ENCODE data around the gene BMS1. TPM values are rescaled to one million over a fixed set of nuclear protein-coding genes. Genes with fewer than 3 reads are reported as not detected.

Gene BMS1
- total and polyA plus RNA-seq, 2 of the 4 experiments (the other 2 are of a cell fraction): 7.5 to 22.9 TPM

- no peak overlapping the region for H2BK20ac ChIP-seq (ENCODE audit: low read depth, low read length)
- no peak overlapping the region for H3K4me2 ChIP-seq (ENCODE audit: low read depth, low read length)
- H2AK9ac ChIP-seq (replicated peaks; ENCODE audit: low read depth, low read length, poor library complexity): no peak overlapping the region
- no peak overlapping the region for H4K5ac ChIP-seq (ENCODE audit: low read depth, low read length)
- WGBS, 2 experiments (ENCODE audit: extremely low coverage in 2 of 2, insufficient read length in 1 of 2): 71% methylated on average over 13 of the region's 30 CpGs; no CpG with 5 or more reads in 1 of the 2 experiments
- no peak overlapping the region for H2AK5ac ChIP-seq (ENCODE audit: low read depth, low read length)
- H2BK120ac ChIP-seq (ENCODE audit: low read depth, low read length): no peak overlapping the region
- no peak overlapping the region for H3K23ac ChIP-seq (ENCODE audit: low read depth, low read length)
- H3K27me3 ChIP-seq (ENCODE audit: control insufficient read depth, insufficient read depth, low read length): no peaks in the 10 kb centered on the region; the same call in 1 of the 2 replicates
- no peak overlapping the region for H3K4ac ChIP-seq (ENCODE audit: low read depth, low read length)
- DNase-seq (no peak), ATAC-seq (ENCODE audit: low read depth) (no peak)
- H2BK5ac ChIP-seq (ENCODE audit: low read depth, low read length, poor library complexity, severe bottlenecking): no peak overlapping the region
- POLR2A ChIA-PET (ENCODE audit: unreplicated experiment): no interaction called here
- H3K79me1 ChIP-seq (ENCODE audit: low read depth in 1 of 2, low read length in 2 of 2): no peaks in the 10 kb centered on the region
- no peak overlapping the region for H3K14ac ChIP-seq (replicated peaks; ENCODE audit: low read depth, low read length)
- no peaks in the 10 kb centered on the region for H3K36me3 ChIP-seq (ENCODE audit: control insufficient read depth, insufficient read depth, low read length)
- H4K91ac ChIP-seq (ENCODE audit: insufficient read depth, low read depth, low read length): no peak overlapping the region
- H3K4me3 ChIP-seq (ENCODE audit: insufficient read depth, low read depth, low read length): no peak overlapping the region
- no peak overlapping the region for H4K8ac ChIP-seq (ENCODE audit: low read depth in 2 of 2, low read length in 2 of 2)
- no peak overlapping the region for H2BK15ac ChIP-seq (ENCODE audit: low read depth, low read length)
- intact Hi-C loops (cut with micrococcal nuclease): no loop called here
- H2AFZ ChIP-seq (replicated peaks; ENCODE audit: low read length, poor library complexity): no peak overlapping the region
- CTCF ChIA-PET: no interaction called here
- H3K18ac ChIP-seq (ENCODE audit: low read depth, low read length): no peak overlapping the region
- H3K9me3 ChIP-seq (ENCODE audit: control insufficient read depth, insufficient read depth, low read length): peaks cover 2% of the 10 kb centered on the region; the same call in 1 of the 2 replicates
- no TSS peak for BruUV-seq (replicated peaks)
- in situ Hi-C loops (cut with MboI; ENCODE audit: low sequenced_read_pairs): loop anchor here (10.0 to 25.0 kb wide), 2 partner anchors 183 to 225 kb away; no protein-coding TSS in a partner anchor
- dilution Hi-C loops (cut with HindIII; ENCODE audit: low sequenced_read_pairs, unreplicated experiment): no loop called here
- no peaks in the 10 kb centered on the region for H3K9me1 ChIP-seq (ENCODE audit: insufficient read depth, low read length)
- H4K20me1 ChIP-seq (ENCODE audit: insufficient read depth, low read length): no peaks in the 10 kb centered on the region
- no peak overlapping the region for H3K56ac ChIP-seq (ENCODE audit: extremely low read depth, insufficient read depth, low read length)
- no peak overlapping the region for H3K9ac ChIP-seq (ENCODE audit: low read depth, low read length)
- H3K27ac ChIP-seq (ENCODE audit: insufficient read depth, low read length): no peak overlapping the region
- H3K4me1 ChIP-seq (ENCODE audit: control insufficient read depth, insufficient read depth, low read length): no peaks in the 10 kb centered on the region
- TF ChIP-seq SMC3 (IDR thresholded peaks at IDR 0.05; ENCODE audit: low read depth, low read length): no peak
- no peak for TF ChIP-seq NFE2L2 (IDR thresholded peaks at IDR 0.05; ENCODE audit: low read depth, low read length)
- no peak for TF ChIP-seq USF2 (IDR thresholded peaks at IDR 0.05; ENCODE audit: low read depth, low read length)
- TF ChIP-seq FOS (IDR thresholded peaks at IDR 0.05; ENCODE audit: low read depth, low read length): no peak
- TF ChIP-seq RCOR1 (IDR thresholded peaks at IDR 0.05; ENCODE audit: insufficient replicate concordance, low read length): no peak
- TF ChIP-seq POLR2A (IDR thresholded peaks at IDR 0.05; ENCODE audit: low read depth, low read length): no peak
- TF ChIP-seq RFX5 (IDR thresholded peaks at IDR 0.05; ENCODE audit: low read depth, low read length): no peak
- no peak for TF ChIP-seq MAZ (IDR thresholded peaks at IDR 0.05; ENCODE audit: borderline replicate concordance, low read depth, low read length)
- no peak for TF ChIP-seq MAFK (IDR thresholded peaks at IDR 0.05; ENCODE audit: low read depth, low read length)
- TF ChIP-seq MXI1 (IDR thresholded peaks at IDR 0.05; ENCODE audit: borderline replicate concordance, low read depth, low read length): no peak
- TF ChIP-seq ELK1 (IDR thresholded peaks at IDR 0.05; ENCODE audit: borderline replicate concordance, low read depth, low read length): no peak
- no peak for TF ChIP-seq CHD1 (IDR thresholded peaks at IDR 0.05; ENCODE audit: low read depth, low read length)
- TF ChIP-seq BHLHE40 (IDR thresholded peaks at IDR 0.05; ENCODE audit: low read depth, low read length): no peak
- no peak for TF ChIP-seq CEBPB (IDR thresholded peaks at IDR 0.05; ENCODE audit: low read depth, low read length)
- TF ChIP-seq RAD21 (IDR thresholded peaks at IDR 0.05; ENCODE audit: low read length): no peak
These were observed 97.0 kb downstream of the BMS1 start for GRCh38 chr10:42879380-42880254.

Measured in IMR-90 (cell line).